ENCODE measurements around the gene PTRH2.

PTRH2 gene

DNA sequence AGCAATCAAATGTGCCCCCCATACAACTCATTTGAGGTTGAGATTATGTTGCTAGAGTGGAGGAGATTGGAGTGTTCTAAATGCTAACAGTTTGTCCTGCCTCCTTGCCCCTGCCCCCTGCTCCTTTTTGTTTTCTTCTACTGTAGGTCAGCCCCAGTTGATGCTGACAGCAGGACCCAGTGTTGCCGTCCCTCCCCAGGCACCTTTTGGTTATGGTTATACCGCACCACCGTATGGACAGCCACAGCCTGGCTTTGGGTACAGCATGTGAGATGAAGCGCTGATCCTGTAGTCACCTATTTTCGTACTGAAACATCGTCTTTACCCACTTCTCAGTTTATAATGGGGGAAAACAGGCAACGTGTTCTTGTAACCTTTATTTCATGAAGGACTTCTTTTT is 13.6 kb downstream of the PTRH2 start:
- H3K4me3 ChIP-seq (replicated peaks; ENCODE audit: low read depth, low read length) = no peak overlapping the region
- no peak for DNase-seq (ENCODE audit: low read depth)
- TF ChIP-seq, protein P1, sequence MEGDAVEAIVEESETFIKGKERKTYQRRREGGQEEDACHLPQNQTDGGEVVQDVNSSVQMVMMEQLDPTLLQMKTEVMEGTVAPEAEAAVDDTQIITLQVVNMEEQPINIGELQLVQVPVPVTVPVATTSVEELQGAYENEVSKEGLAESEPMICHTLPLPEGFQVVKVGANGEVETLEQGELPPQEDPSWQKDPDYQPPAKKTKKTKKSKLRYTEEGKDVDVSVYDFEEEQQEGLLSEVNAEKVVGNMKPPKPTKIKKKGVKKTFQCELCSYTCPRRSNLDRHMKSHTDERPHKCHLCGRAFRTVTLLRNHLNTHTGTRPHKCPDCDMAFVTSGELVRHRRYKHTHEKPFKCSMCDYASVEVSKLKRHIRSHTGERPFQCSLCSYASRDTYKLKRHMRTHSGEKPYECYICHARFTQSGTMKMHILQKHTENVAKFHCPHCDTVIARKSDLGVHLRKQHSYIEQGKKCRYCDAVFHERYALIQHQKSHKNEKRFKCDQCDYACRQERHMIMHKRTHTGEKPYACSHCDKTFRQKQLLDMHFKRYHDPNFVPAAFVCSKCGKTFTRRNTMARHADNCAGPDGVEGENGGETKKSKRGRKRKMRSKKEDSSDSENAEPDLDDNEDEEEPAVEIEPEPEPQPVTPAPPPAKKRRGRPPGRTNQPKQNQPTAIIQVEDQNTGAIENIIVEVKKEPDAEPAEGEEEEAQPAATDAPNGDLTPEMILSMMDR (IDR thresholded peaks at IDR 0.05; ENCODE audit: low read length, missing control alignments) = no peak

DNA sequence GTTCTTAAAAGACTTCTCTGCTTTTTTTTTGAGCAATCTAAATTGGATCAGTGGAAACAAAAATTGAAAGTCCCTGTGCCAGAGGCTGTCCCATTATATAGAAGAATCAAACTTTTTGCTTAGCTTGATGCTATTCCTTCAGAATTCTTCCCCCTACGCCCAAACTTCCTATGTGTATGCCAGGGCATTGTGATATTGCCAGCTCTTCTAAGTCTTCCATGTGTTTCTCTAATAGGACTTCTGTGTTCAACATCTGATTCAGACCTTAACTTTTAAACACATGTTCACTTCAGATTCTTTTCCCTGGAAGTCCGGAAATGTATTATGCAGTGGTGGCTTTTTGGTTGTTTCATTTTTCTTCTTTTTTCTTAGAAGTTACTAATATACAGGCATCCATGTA is 18.7 kb downstream of the PTRH2 start:
- no peak overlapping the region for H3K4me3 ChIP-seq (replicated peaks; ENCODE audit: low read depth, low read length)
- no peak for DNase-seq (ENCODE audit: low read depth)
- TF ChIP-seq, protein P1 (IDR thresholded peaks at IDR 0.05; ENCODE audit: low read length, missing control alignments) = no peak

- H3K4me3 ChIP-seq (replicated peaks; ENCODE audit: low read depth, low read length) = no peak overlapping the region
- no peak for DNase-seq (ENCODE audit: low read depth)
- TF ChIP-seq, protein P1 (IDR thresholded peaks at IDR 0.05; ENCODE audit: low read length, missing control alignments) = no peak
Measured at GRCh38 chr17:59688008-59688407, 19.2 kb downstream of the PTRH2 start.

DNA sequence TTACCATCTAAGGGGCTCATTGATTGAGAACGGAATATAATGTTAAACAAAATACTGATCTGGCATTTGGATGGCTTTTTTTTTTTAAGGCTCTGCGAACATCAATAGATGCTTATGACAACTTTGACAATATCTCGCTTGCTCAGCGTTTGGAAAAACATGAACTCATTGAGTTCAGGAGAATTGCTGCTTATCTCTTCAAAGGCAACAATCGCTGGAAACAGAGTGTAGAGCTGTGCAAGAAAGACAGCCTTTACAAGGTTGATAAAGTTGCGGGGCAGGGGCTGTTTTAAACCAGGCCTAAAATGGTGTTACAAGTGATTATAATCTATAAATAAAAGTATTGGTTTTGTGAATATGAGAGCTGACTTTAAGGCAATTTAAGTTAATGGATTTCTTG is 22.3 kb downstream of the PTRH2 start:
- H3K4me3 ChIP-seq (replicated peaks; ENCODE audit: low read depth, low read length) = no peak overlapping the region
- no peak for DNase-seq (ENCODE audit: low read depth)
- TF ChIP-seq, protein P1 (IDR thresholded peaks at IDR 0.05; ENCODE audit: low read length, missing control alignments) = no peak

GRCh38 chr17:59683283-59683682 is 23.9 kb downstream of the PTRH2 start:
- H3K4me3 ChIP-seq (replicated peaks; ENCODE audit: low read depth, low read length) = no peak overlapping the region
- TF ChIP-seq, protein P1 (IDR thresholded peaks at IDR 0.05; ENCODE audit: low read length, missing control alignments) = no peak
- DNase-seq (ENCODE audit: low read depth) = no peak

- no peak for DNase-seq (ENCODE audit: low read depth)
- TF ChIP-seq, protein P1 (IDR thresholded peaks at IDR 0.05; ENCODE audit: low read length, missing control alignments) = no peak
- H3K4me3 ChIP-seq (replicated peaks; ENCODE audit: low read depth, low read length) = no peak overlapping the region
Measured at GRCh38 chr17:59680314-59680713, 26.9 kb downstream of the PTRH2 start.

GRCh38 chr17:59678918-59679317 is 28.3 kb downstream of the PTRH2 start:
- TF ChIP-seq, protein P1 (IDR thresholded peaks at IDR 0.05; ENCODE audit: low read length, missing control alignments) = no peak
- no peak overlapping the region for H3K4me3 ChIP-seq (replicated peaks; ENCODE audit: low read depth, low read length)
- DNase-seq (ENCODE audit: low read depth) = no peak
